ENCODE results near the gene FGFR2. TPM values are rescaled to one million over a fixed set of nuclear protein-coding genes. Genes with fewer than 3 reads are reported as not detected.

FGFR2 gene
- total RNA-seq, 1 donor: 13.8 TPM

GRCh38 chr10:121462281-121462680 lies 136.0 kb downstream of the FGFR2 start:
- TF ChIP-seq, protein P1, sequence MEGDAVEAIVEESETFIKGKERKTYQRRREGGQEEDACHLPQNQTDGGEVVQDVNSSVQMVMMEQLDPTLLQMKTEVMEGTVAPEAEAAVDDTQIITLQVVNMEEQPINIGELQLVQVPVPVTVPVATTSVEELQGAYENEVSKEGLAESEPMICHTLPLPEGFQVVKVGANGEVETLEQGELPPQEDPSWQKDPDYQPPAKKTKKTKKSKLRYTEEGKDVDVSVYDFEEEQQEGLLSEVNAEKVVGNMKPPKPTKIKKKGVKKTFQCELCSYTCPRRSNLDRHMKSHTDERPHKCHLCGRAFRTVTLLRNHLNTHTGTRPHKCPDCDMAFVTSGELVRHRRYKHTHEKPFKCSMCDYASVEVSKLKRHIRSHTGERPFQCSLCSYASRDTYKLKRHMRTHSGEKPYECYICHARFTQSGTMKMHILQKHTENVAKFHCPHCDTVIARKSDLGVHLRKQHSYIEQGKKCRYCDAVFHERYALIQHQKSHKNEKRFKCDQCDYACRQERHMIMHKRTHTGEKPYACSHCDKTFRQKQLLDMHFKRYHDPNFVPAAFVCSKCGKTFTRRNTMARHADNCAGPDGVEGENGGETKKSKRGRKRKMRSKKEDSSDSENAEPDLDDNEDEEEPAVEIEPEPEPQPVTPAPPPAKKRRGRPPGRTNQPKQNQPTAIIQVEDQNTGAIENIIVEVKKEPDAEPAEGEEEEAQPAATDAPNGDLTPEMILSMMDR (IDR thresholded peaks at IDR 0.05; ENCODE audit: extremely low read depth, low read depth, low read length): no peak
- Histone ChIP-seq H4K20me1 (ENCODE audit: insufficient read depth, low read length) (no peaks in the 10 kb centered on the region), H2AFZ (ENCODE audit: low read length) (no peak overlapping the region), H3K27ac (ENCODE audit: low read depth, low read length) (no peak overlapping the region), H3K4me3 (ENCODE audit: insufficient read depth, low read length) (no peak overlapping the region), H3K4me2 (ENCODE audit: insufficient read depth, low read length) (no peak overlapping the region), H3K4me1 (ENCODE audit: insufficient read depth, low read length) (peaks cover 3% of the 10 kb centered on the region), H3K79me2 (ENCODE audit: insufficient read depth, low read length) (no peaks in the 10 kb centered on the region), H3K27me3 (ENCODE audit: insufficient read depth, low read length) (no peaks in the 10 kb centered on the region), H3K9me3 (ENCODE audit: low read depth, low read length) (no peaks in the 10 kb centered on the region), H3K36me3 (ENCODE audit: insufficient read depth, low read length) (no peaks in the 10 kb centered on the region)
- no peak for DNase-seq (ENCODE audit: insufficient read length, low spot score, missing footprints)

- Histone ChIP-seq H2AFZ (ENCODE audit: low read length) (no peak overlapping the region), H3K36me3 (ENCODE audit: insufficient read depth, low read length) (no peaks in the 10 kb centered on the region), H3K4me3 (ENCODE audit: insufficient read depth, low read length) (no peak overlapping the region), H3K9me3 (ENCODE audit: low read depth, low read length) (no peaks in the 10 kb centered on the region), H4K20me1 (ENCODE audit: insufficient read depth, low read length) (no peaks in the 10 kb centered on the region), H3K27me3 (ENCODE audit: insufficient read depth, low read length) (no peaks in the 10 kb centered on the region), H3K4me1 (ENCODE audit: insufficient read depth, low read length) (peaks cover 3% of the 10 kb centered on the region), H3K4me2 (ENCODE audit: insufficient read depth, low read length) (no peak overlapping the region), H3K79me2 (ENCODE audit: insufficient read depth, low read length) (no peaks in the 10 kb centered on the region), H3K27ac (ENCODE audit: low read depth, low read length) (no peak overlapping the region)
- TF ChIP-seq, protein P1 (IDR thresholded peaks at IDR 0.05; ENCODE audit: extremely low read depth, low read depth, low read length): no peak
- no peak for DNase-seq (ENCODE audit: insufficient read length, low spot score, missing footprints)
Measured at GRCh38 chr10:121461307-121461706, 136.9 kb downstream of the FGFR2 start.

- Histone ChIP-seq H3K9me3 (ENCODE audit: low read depth, low read length) (no peaks in the 10 kb centered on the region), H3K4me3 (ENCODE audit: insufficient read depth, low read length) (no peak overlapping the region), H3K4me1 (ENCODE audit: insufficient read depth, low read length) (peaks cover 3% of the 10 kb centered on the region), H3K79me2 (ENCODE audit: insufficient read depth, low read length) (no peaks in the 10 kb centered on the region), H3K27ac (ENCODE audit: low read depth, low read length) (no peak overlapping the region), H2AFZ (ENCODE audit: low read length) (no peak overlapping the region), H3K36me3 (ENCODE audit: insufficient read depth, low read length) (no peaks in the 10 kb centered on the region), H3K4me2 (ENCODE audit: insufficient read depth, low read length) (no peak overlapping the region), H4K20me1 (ENCODE audit: insufficient read depth, low read length) (no peaks in the 10 kb centered on the region), H3K27me3 (ENCODE audit: insufficient read depth, low read length) (no peaks in the 10 kb centered on the region)
- TF ChIP-seq, protein P1 (IDR thresholded peaks at IDR 0.05; ENCODE audit: extremely low read depth, low read depth, low read length): no peak
- no peak for DNase-seq (ENCODE audit: insufficient read length, low spot score, missing footprints)
Measured at GRCh38 chr10:121460733-121461132, 137.5 kb downstream of the FGFR2 start.

GRCh38 chr10:121459622-121460453 lies 138.4 kb downstream of the FGFR2 start:
- no peaks in the 10 kb centered on the region for H3K27me3 ChIP-seq (ENCODE audit: insufficient read depth, low read length)
- peaks cover 3% of the 10 kb centered on the region for H3K4me1 ChIP-seq (ENCODE audit: insufficient read depth, low read length)
- H3K4me2 ChIP-seq (ENCODE audit: insufficient read depth, low read length): peak overlapping the region; percentile 26
- H3K4me3 ChIP-seq (ENCODE audit: insufficient read depth, low read length): no peak overlapping the region
- H3K36me3 ChIP-seq (ENCODE audit: insufficient read depth, low read length): no peaks in the 10 kb centered on the region
- H2AFZ ChIP-seq (ENCODE audit: low read length): no peak overlapping the region
- H4K20me1 ChIP-seq (ENCODE audit: insufficient read depth, low read length): no peaks in the 10 kb centered on the region
- TF ChIP-seq, protein P1 (IDR thresholded peaks at IDR 0.05; ENCODE audit: extremely low read depth, low read depth, low read length): no peak
- H3K79me2 ChIP-seq (ENCODE audit: insufficient read depth, low read length): no peaks in the 10 kb centered on the region
- no peak overlapping the region for H3K27ac ChIP-seq (ENCODE audit: low read depth, low read length)
- H3K9me3 ChIP-seq (ENCODE audit: low read depth, low read length): no peaks in the 10 kb centered on the region
- no peak for DNase-seq (ENCODE audit: insufficient read length, low spot score, missing footprints)
